CD4-positive, alpha-beta T cell treated with Interleukin-2 at 100 ng/mL for 4 hours (primary cell): ENCODE measurements around the gene CHD2.
"Not testable (repeated sequence)": the region's sequence is repeated elsewhere in the genome, so short reads cannot be mapped to it uniquely, and the experiment has no call there.

Source experiments
- DNase-seq: peaks from one replicate; pipeline ENCODE4 v3.0.0-alpha.2; 2020; ENCODE audit warnings: low spot score

Gene CHD2

DNA sequence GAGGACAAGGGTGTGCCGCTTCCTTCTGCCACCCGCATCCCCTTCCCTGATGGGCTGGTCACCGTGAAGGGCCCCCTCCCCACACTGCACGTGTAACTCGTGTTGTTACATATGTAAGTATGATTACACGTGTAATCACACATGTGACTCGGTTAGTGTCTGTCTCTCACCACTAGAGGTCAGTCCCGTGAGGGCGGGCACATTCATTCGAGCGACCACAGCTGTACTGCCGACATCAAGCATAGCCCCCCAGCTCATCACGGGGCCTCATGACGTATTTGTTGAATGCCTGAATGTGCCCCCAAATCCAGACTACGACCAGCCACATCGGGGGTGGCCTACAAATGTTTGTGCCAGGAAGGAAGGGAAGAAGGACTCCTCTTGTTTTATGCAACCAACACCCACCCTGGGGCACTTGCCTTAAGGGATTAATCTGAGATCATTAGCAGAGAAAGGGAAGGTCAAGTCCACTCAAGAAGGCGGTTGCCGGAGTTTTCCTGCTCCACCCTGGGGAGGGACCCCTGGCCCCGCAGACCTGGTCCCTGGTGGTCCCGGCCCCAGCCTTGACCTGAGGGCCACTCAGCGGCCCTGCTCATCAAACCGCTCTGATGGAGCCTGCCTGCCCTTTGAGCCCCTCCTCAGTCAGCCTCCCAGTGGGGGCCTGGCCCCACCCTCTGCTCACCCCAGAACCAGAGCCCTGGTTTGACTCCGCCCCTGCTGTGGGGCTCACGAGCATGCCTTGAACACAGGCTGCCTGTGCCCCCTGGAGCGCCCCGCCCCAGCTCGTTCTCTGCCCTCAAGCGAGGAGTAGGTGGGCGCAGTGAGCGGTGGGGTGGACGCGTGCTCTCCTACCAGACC, 136.1 kb downstream of the CHD2 start:
- DNase-seq: peak; percentile 52

DNA sequence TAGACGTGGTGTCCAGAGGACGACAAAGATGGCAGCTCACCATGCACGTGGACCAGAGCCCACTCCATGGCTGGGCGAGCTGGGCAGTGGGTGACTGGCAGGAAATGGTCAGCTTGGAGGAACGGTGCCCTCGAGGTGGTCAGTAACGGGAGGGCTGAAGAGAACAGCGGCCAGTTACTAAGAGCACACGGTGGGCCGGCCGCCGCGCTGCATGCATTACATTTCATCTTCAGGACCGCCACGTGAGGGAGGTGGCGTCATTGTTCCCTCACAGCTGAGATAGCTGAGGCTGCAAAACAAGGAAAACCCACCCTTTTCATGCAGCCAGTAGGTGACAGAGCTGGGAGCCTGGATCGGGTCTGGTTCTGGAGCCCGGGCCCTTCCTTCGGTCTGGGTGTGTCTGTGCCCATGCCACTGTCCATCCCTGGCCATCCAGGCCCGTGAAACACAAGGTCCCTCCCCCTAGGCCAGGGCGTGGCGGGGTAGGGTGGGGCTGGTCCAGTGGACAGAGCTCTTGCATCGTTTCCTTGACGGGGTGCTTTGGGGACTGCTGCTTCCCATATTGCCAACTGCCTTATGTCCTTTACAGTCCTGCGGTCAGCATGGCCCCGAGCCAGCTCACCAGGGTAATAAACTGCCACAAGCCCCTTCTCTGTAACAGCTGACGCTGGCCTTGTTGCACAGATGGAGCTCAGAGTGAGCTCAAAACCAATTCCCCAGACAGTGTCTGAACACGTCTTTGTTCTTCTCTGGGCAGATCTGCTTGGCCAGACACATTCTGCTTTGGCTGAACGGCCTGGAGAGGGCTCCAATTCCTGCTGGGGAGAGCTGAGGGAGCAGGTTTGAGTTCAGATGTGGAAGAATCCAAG, 137.1 kb downstream of the CHD2 start:
- DNase-seq: no peak

DNA sequence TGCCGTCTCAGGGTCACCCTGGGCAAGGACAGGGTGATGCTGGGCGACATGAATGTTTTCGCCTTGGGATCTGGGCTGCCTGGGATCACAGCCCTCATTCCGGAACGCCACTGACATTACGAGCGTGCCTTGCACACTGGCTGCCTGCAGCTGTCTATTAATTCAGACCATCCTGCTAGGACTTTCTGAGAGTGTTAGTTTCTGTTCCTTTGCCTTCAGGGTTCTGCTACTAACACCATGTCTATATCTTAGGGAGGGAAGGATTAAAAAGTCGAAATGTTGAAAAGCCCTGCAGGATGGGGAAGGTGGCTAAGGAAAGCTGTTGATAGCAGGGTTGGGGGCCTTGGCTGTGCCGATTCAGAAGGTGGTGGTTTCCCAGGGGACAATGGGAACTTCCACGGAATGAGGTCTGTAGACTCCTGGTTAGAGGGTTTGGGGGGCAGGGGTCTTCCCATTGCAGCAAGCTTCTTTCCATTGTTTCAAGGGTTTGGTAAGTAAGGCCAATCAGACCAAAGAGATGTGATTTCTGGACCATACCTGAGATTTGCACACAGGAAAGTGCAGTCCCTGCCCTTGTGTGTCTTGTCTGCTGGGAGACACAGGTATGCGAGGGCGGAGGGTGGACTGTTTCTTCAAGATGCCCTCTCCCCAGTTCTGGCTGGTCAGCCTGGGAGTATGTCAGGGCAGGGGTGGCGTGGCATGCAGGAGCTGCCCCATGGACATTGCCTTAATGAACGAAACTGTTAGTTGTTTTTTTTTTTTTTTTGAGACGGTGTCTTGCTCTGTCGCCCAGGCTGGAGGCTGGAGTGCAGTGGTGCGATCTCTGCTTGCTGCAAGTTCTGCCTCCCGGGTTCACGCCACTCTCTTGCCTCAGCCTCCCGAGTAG, 137.9 kb downstream of the CHD2 start:
- no peak for DNase-seq

DNA sequence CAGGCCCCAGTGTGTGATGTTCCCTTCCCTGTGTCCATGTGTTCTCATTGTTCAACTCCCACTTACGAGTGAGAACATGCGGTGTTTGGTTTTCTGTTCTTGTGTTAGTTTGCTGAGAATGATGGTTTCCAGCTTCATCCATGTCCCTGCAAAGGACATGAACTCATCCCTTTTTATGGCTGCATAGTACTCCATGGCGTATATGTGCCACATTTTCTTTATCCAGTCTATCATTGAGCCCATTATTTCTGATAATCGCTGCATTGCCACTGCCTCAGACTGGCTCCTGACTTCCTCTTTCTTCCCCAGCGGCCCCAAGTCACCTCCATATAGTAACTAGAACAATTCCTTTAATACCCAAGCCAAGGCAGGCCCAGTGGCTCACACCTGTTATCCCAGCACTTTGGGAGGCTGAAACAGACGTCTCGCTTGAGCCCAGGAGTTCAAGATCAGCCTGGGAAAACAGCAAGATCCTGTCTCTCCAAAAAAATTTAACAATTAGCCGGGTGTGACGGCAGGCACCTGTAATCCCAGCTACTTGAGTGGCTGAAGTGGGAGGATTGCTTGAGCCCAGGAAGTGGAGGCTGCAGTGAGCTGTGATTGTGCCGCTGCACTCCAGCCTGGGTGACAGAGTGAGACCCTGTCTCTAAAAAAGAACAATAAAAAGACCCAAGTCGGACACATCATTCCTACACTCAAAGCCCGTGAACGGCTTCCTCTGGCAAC, 139.6 kb downstream of the CHD2 start:
- not testable (repeated sequence) for DNase-seq

DNA sequence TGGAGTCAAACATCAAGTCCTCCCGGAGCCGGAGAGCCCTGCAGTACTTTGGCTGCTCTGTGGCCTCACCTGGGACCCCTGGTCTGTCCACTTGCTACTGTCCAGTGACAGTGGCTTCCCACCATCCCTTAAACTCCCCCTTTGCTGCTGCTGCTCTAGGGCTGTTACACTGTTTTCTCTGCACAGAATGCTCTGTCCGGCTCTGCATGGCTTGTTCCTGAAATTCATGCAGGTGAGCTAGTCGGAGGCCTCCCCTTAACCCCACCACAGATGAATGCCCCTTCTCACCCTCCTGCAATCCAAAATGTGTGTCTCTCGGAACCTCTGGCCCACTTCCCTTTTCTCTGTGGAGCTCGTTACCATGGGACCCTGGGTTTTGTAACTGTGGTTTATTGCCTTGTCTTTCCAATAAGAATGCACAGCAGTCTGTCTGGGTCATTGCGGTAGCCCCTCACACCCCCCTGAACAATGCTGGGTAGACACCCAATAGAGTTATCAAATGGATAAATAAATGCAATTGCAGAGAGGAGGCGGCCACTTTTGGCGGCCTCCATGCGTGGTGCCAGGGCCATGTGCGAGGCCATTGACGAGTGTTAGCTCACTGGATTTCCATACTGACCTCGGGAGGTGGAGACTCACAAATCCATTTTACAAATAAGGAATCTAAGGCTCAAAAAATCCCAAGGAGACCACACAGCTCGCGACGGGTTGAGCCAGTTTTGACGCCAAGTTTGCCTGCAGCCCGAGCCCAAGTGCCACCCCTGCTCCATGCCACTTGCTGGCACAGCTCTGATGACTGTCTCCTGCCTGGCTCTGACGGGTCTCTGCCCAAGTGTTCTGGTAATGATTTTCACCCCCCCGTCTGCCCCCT, 140.4 kb downstream of the CHD2 start:
- DNase-seq: no peak

DNA sequence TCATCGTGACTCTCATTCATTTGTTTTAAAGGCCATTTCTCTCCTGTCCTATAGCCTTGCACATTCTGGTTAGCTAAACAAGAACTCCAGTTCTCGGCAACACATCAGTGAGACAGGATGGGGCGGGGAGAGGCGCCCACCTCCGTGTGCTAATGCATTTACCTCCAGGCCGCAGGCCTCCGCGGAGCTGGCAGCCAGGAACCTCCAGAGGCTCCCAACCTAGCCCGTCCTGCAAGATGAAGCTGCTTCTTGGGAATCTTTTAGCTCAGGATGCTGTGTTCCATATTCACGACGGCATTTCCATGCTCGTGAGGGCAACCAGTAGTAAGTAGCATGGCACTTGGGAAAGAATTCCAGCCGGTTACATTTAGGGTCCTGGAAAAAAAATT, 141.0 kb downstream of the CHD2 start:
- DNase-seq: no peak

DNA sequence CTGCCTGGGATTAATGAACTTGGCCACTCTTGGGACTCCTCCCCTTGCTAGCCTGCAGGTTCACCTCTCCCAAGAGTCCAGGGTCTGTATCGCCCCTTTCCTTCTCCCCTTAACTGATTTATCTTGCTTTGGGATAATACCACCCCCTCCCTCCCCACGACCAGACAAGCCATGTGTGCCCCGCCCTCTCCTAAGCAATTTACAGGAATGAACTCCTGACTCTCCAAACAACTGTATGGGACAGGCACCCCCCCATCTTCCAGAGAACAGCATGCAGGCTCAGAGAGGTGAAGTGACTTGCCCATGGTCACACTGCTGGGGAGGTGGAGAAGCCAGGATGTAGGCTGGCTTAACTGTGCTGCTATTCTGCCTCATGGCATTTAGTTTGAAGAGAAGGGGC, 142.1 kb downstream of the CHD2 start:
- no peak for DNase-seq

DNA sequence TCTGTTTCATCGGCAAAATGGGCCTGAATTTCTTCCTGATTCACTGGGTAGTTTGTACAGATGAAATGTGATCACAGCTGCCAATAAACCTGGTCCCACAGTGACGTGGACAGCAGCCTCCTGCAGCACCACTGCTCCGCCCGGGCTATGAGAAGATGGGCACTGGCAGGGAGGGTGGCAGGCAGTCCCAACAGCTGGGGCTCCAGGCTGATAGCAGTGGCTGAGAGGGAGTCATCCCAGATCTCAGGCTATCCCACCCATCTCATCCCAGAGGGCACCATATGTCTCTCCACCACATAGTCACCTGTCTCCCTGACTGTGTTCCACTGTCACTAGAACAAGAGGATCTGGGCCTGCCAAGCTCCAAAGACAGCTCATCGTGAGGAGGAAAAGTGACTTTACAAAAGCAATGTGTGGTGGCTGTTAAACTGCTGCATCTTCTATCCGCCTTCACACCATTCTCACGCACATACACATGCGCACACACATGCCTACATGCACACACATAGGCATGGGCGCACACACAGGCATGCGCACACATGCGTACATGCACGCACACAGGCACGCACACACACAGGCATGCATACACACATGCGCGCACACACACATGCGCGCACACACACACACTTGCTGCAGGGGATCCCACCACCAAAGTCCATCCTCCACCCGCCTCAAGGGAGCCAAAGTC, 142.7 kb downstream of the CHD2 start:
- no peak for DNase-seq

DNA sequence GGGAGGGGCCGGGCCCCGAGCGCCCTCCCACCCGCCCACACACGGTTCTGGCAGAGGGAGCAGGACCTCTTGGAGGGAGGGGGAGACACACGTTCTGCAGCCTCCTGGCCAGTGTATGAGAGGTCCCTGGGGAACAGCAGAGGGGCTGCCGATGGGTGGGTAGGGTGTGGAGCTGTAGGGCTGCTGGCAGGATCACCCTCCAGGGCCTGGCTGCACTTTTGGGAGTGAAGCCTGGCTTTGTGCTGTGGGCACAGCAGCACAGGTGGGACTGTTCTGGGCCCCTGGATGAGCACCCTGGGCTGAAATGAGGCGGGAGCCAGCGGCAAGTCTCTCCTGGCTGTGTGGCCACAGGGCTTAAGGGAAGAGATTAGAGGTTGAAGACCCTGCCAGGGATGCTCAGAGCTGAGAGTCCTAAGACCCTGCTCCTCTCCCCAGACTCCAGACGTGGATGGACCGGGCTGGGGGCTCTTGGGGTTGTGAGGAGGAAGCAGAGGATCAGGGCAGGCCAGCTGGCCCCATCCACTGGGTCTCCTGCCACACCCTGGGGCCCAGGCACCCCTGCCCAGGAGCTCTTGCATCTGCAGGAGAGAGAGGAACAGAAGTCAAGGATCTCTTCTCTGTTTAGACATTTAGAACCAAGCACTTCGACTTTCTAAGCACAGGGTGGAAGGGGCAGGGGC, 143.6 kb downstream of the CHD2 start:
- no peak for DNase-seq

DNA sequence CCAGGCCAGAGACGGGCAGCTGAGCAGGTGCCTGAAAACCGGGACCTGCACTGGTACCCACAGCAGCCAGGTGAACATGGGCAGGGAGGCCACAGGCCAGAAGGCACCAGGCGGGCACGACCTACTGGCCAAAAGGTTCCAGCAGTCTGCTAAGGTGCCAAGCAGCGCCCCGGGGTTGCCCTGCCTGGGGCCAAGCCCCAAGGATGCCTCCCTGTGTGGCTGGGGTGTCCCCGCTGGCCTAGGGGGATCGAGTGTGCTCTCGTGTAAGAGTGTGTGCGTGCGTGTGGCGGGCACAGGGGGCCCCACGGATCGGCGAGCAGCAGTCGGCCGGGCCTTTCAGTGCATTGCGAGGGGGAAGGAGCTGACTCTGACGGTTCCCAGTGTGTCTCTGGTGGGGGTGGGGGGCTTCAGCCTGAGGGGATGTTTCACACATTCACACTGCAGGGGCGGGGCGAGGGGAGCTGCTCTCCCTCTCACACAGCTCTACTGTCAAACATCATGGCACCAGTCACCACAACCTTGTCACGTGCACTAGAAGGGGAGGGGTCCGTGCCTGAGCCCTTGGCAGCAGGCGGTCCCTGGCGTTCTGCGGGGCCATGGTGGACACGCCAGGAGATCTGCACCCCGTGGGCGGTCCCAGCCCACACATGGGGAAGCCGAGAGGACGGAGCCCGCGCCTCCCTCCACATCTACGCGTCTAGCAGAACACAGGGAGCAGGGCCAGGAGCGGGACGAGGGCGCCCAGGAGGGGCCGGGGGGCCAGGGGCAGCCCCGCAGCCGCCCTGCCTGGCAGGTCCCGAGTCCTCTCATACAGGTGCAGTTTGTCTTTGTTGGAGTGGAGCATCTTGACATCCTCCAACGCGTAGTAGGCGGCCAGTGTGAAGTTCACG, 144.4 kb downstream of the CHD2 start:
- no peak for DNase-seq

DNA sequence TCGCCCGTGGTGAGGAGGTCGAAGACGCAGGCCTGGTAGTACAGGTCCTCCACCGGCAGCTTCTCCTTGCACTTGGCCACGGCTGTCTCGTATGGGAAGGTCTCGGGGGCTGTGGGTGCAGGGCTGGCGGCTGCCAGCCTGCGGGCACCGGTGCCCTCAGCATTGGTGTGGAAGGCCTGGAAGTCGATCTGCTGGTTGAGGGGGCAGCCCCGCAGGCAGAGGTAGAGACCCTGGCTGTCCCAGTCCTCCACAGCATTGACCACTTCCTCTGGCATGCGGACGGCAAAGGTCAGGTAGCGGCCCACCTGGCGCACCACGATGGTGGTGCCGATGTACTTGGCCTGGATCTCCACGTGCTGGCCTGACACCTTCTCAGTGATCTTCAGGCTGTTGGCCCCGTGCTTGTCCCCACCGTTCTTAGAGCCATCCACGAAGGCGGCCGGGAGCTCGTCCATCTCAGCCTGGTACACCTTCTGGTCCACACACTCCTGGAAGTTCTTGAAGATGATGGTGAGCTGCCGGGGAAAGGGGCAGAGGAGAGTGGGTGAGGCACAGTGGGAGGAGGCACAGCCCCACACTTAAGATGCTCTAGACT, 145.2 kb downstream of the CHD2 start:
- no peak for DNase-seq

DNA sequence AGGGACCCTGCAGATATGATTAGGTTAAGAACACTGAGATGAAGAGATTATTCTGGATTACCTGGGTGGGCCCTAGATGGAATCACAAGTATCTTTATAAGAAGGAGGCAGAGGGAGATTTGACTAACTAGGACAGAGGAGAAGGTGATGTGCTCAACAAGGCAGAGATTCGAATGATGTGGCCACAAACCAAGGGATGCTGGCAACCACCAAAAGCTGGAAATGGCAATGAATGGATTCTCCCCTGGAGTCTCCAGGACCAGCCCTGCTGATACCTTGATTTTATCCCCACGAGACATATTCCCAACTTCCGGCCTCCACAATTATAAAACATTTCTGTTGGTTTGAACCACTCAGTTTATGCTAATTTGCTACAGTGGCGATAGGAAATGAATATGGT, 146.0 kb downstream of the CHD2 start:
- no peak for DNase-seq

DNA sequence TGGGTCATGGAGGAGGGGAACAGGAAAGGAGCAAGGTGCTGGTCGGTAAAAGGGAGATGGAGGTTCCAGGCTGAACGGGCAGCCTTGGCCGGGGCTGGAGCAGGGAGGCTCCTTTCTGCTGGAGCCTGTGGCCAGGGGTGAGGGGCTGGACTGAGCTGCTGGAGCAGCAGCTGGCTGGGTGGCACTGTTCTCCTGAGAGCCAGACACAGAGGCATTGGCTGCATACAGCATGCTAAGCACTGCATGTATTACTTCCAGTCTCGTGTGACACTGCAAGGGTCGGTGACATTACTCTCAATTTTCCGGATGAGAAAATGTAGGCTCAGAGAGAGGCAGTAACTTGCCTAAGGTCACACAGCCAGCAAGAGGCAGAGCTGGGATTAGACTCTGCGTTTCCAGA, 146.6 kb downstream of the CHD2 start:
- DNase-seq: no peak

DNA sequence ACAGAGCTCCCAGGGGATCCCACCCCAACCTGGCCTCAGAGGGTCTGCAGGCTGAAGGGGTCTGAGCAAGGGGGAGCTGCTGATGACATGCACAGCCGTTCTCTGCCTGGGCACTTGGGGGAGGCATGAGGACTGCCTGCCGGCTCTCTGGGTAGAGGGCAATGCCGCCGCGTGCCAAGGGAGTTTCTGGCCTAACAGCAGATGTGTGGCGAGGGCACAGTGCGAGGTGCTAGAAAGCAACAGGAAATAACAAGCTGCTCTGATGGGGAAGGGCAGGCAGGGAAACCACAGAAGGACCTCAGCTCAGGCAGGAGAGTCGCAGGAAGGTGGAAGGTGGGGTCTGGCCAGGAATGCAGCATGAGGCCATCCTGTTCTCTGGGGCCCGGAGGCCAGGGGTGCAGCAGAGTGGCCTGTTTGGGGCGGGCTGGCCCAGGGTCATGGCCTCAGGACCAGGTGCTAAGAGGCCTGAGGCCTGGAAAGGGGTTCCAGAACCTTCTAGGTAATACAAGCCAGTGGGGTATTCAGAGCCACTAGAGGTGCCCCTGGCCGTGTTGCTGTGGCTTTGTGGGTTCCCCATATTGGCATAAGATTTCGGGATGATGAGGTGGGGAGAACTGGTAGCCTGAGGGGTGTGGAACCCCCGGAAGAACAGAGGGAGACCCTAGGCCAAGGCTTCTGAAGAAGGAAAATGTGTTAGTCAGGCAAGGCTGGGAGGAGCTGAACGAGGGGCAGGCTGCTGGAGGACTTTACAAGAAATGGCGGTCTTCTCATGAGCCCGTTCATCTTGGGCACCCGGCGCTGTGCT, 147.7 kb downstream of the CHD2 start:
- peak; percentile 50 for DNase-seq

DNA sequence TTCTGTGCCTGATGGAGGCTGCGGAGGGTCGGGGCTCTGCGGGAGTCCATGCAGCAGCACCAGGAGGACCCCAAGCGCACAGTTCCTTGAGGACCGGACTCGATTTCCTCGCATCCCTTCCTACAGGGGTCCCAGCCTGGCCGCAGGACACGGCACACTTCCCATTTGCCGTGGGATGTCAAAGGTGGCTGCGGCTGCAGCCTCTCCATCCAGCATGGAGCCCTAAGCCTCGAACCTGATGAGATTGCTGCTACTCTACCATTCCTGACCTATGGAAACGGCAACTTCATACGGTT, 148.2 kb downstream of the CHD2 start:
- no peak for DNase-seq

DNA sequence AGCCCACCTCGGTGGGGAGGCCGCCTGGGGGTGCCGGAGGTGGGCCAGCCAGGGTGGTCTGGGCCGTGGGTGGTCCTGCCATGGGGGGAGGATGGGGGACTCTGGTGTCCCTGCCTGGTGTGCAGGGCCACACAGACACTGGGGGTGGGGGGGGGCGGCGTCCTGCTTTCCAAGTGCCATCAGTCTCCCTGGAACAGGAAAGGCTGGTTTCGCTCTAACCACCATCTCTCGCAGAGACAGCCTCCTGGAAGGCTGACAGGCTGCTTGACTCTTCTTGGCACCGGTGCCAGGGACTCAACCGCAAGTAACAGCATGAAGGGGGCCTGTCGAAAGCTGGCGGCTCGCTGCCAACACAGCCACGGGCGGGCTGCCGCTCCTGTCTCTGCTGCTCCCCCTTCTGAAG, 148.6 kb downstream of the CHD2 start:
- DNase-seq: no peak

DNA sequence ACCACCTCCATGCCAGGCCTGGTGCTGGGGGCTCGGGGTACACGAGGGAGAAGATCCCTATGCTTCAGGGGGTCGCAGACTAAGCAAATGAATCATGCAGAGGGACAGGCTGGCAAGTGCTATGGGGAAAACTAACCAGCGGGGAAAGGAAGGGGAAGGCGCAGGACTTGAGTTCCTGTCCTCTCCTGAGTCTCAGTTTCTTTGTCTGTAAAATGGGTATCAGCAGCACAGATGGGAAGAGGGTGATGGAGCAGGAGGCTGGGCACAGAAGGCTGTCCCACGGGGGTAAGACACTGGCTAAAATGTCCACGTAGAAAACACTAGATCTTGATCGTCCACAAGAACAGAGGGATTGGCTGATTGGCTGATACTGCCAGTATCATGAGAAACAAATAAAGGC, 149.1 kb downstream of the CHD2 start:
- DNase-seq: no peak
